ENCODE results near the gene TRPV5. TPM values are rescaled to one million over a fixed set of nuclear protein-coding genes. Genes with fewer than 3 reads are reported as not detected.

Gene TRPV5
- total and polyA plus RNA-seq, 2 donors (not counting 3 experiments of a cell fraction or from before 2014, with no cell fraction given) = not detected

- dilution Hi-C loops (cut with MboI; ENCODE audit: extremely low pct_ligation_motif_present, low sequenced_read_pairs) = no loop called here
- Histone ChIP-seq H3K27me3 (ENCODE audit: control insufficient read depth in 2 of 2, insufficient read depth in 2 of 2, low read length in 2 of 2) (no peaks in the 10 kb centered on the region), H3K27ac (ENCODE audit: insufficient read depth, low read depth, low read length) (no peak overlapping the region), H3K79me2 (ENCODE audit: control insufficient read depth, insufficient read depth, low read length) (no peaks in the 10 kb centered on the region), H3K36me3 (ENCODE audit: control insufficient read depth in 2 of 2, extremely low read depth in 1 of 2, insufficient read depth in 2 of 2, low read length in 2 of 2) (no peaks in the 10 kb centered on the region), H3K9me1 (replicated peaks; ENCODE audit: control insufficient read depth, extremely low read depth, insufficient read depth, low read length) (no peaks in the 10 kb centered on the region), H3K9ac (replicated peaks; ENCODE audit: extremely low read depth, insufficient read depth, low read length) (no peak overlapping the region), H3K4me2 (ENCODE audit: insufficient read depth, low read length) (no peak overlapping the region), H3K9me3 (replicated peaks; ENCODE audit: control insufficient read depth, insufficient read depth, low read length) (no peaks in the 10 kb centered on the region), H3K4me1 (ENCODE audit: control insufficient read depth, extremely low read depth, insufficient read depth, low read length) (no peaks in the 10 kb centered on the region), H2AFZ (ENCODE audit: low read depth, low read length) (no peak overlapping the region), H3K4me3 (replicated peaks in 1 of 3; ENCODE audit: insufficient read depth in 1 of 3, low read depth in 1 of 3, low read length in 3 of 3) (no peak overlapping the region), H4K20me1 (replicated peaks; ENCODE audit: control insufficient read depth, extremely low read depth, insufficient read depth, low read length) (no peaks in the 10 kb centered on the region)
- no TSS peak for BruUV-seq (replicated peaks)
- DNase-seq (ENCODE audit: low read depth, low spot score) (no peak), FAIRE-seq (no peak)
- no peak for TF ChIP-seq POLR2AphosphoS5 (IDR thresholded peaks at IDR 0.05; ENCODE audit: insufficient read depth, low read depth, low read length)
- no peak for TF ChIP-seq JUN (IDR thresholded peaks at IDR 0.05; ENCODE audit: borderline replicate concordance, insufficient read depth, insufficient read length, low read depth)
- no peak for TF ChIP-seq GATA2 (IDR thresholded peaks at IDR 0.05; ENCODE audit: insufficient read depth, insufficient read length, low read depth, low read length)
- no peak for TF ChIP-seq EZH2 (IDR thresholded peaks at IDR 0.05; ENCODE audit: borderline replicate concordance, low read depth, low read length, severe bottlenecking)
- TF ChIP-seq MYC (IDR thresholded peaks at IDR 0.05; ENCODE audit: low read depth, low read length) = no peak
- no peak for TF ChIP-seq CTCF (IDR thresholded peaks at IDR 0.05; ENCODE audit: extremely low read depth in 1 of 2, insufficient read depth in 1 of 2, low read depth in 1 of 2, low read length in 2 of 2)
- TF ChIP-seq FOS (IDR thresholded peaks at IDR 0.05; ENCODE audit: borderline replicate concordance, insufficient read depth, low read length) = no peak
- TF ChIP-seq MAX (IDR thresholded peaks at IDR 0.05; ENCODE audit: insufficient read depth, insufficient read length) = no peak
- TF ChIP-seq POLR2A (IDR thresholded peaks at IDR 0.05; ENCODE audit: low read depth, low read length) = no peak
- ChIA-PET CTCF (interaction anchor here (2.0 to 2.1 kb wide), 2 partner anchors 9 to 313 kb away, joined by 5 to 8 read pairs; no protein-coding TSS in a partner anchor), POLR2A (no interaction called here)
- intact Hi-C loops (cut with micrococcal nuclease) = no loop called here
Observed at GRCh38 chr7:142901426-142902259, 31.9 kb downstream of the TRPV5 start.
